GM21423 (cell line): ENCODE results near the gene FBXO10.

Experiments used
- ATAC-seq: cut with Tn5 transposase; IDR thresholded peaks from one replicate; pipeline ENCODE4 v1.9.1; 2021; ENCODE audit warnings: mild to moderate bottlenecking, moderate library complexity; ENCODE audit not compliant: unreplicated experiment

The FBXO10 gene

GRCh38 chr9:37554318-37554717 lies 21.9 kb downstream of the FBXO10 start:
- ATAC-seq = no peak

DNA sequence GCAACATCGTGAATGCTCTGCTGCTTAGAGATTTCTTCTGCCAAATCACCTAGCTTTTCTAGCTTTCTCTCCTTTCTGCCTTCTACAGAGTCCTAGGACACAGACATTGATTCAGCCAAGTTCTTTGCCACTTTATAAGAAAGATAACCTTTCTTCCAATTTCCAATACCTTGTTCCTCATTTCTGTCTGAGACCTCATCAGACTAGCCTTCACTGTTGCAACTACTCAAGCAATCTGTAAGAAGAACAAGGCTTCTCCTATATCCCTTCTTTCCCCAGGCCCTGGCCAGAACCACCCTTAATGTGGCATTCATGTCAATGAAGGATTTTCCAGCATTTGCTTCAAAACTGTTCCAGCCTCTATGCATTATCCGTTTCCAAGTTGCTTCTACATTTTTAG lies 24.3 kb downstream of the FBXO10 start:
- no peak for ATAC-seq

GRCh38 chr9:37551468-37551867 lies 24.7 kb downstream of the FBXO10 start:
- ATAC-seq = no peak

- no peak for ATAC-seq
These were observed 25.4 kb downstream of the FBXO10 start for GRCh38 chr9:37550781-37551180.

GRCh38 chr9:37549527-37549926 lies 26.7 kb downstream of the FBXO10 start:
- ATAC-seq = no peak

- no peak for ATAC-seq
These were observed 28.8 kb downstream of the FBXO10 start for GRCh38 chr9:37547328-37547878.

DNA sequence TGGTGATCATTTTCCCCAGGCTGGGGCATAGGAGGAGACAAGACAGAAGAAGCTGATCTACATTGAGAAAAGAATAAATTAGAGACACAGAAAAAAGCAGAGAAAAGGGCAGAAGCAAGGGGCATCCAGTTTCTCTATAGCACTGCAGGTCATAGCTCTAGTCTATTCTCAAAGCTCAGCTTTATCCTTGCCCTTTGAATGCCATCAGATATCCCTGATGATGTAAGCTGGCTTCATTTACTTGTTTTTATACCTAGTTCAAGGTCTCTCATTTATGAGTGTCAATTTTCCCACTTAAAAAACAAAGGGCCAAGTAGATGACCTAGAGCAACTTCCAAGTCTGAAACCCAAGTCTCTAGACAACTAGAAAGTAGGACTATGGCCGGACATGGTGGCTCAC lies 32.7 kb downstream of the FBXO10 start:
- ATAC-seq = no peak

DNA sequence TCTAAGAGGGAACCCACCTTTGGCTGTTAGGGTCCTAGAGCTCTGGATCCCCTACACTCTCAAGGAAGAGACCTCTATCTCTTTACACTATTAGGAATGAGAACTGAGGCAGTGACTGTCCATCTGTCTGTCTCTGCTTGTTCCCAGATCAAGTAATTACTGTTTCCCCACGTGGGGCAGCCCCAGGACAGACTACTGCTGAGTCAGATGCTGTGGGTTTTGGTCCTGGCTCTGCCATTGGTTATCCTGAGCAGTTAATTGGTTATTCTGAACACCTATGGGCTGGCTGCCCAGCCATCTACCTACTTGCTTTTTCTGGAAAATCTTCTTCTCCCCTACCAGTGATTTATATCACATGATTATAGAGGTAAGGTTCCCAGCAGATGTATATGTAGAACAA lies 33.3 kb downstream of the FBXO10 start:
- no peak for ATAC-seq

DNA sequence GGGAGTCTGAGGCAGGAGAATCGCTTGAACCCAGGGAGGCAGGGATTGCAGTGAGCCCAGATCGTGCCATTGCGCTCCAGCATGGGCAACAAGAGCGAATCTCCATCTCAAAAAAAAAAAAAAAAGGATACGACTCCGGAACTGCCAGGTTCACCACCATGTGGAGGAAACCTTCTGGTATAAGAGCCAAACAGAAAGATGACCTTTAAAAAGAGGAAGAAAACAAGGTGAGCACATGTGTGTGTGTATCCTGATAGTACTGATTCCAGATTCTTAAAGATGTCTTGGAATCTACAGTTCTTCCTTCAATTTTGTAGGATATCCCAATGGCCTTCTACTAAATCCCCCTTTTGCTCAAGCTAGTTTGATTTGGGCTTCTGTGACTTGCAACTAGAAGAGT lies 33.7 kb downstream of the FBXO10 start:
- no peak for ATAC-seq

DNA sequence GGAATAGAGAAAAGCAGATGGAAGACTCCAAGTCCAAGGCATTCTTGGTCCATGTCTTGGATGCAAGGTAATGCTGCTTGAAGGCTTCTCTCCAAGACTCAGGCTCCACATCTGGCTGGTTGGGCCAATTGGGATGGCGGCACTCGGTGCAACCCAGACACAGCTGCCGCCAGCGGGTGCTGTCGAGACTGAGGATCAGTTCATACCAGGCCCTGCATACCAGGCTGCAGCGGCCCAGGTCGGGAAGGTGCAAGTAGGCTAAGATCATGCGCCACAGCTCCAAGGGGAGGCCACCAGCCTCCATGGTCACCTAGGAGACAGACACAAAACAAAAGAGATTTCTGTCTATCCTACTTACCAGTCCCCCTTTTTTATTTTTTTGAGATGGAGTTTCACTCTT lies 34.7 kb downstream of the FBXO10 start:
- ATAC-seq = no peak

- ATAC-seq = no peak
These were observed 35.5 kb downstream of the FBXO10 start for GRCh38 chr9:37540634-37541033.

GRCh38 chr9:37539634-37540033 lies 36.5 kb downstream of the FBXO10 start:
- ATAC-seq = no peak

GRCh38 chr9:37538099-37538498 lies 38.1 kb downstream of the FBXO10 start:
- no peak for ATAC-seq

DNA sequence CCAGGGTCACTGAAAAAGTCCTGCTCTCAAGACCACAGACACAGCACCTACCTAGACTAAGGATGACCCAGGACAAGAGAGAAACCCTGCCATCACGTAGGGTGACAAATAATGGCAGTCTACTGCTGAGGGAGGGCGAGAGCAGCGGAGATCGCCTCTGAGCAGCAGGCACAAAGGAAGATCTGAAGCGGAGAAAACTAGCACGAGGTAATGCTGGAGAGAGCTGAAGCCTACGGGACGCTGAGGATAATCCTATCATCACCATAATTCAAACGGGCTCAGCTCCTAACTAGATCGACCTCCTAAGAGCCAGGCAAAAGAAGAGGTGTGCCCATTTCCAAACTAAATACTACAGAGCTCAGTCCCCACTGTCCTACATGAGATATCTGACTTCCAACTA lies 41.3 kb downstream of the FBXO10 start:
- ATAC-seq = no peak

- no peak for ATAC-seq
These were observed 41.8 kb downstream of the FBXO10 start for GRCh38 chr9:37534412-37534811.

GRCh38 chr9:37531699-37532098 lies 44.5 kb downstream of the FBXO10 start:
- ATAC-seq = no peak

- peak; percentile 62 for ATAC-seq
These were observed 47.3 kb downstream of the FBXO10 start for GRCh38 chr9:37528652-37529471.

- no peak for ATAC-seq
These were observed 52.3 kb downstream of the FBXO10 start for GRCh38 chr9:37523916-37524315.

GRCh38 chr9:37522971-37523370 lies 53.2 kb downstream of the FBXO10 start:
- no peak for ATAC-seq

GRCh38 chr9:37521111-37521510 lies 55.1 kb downstream of the FBXO10 start:
- no peak for ATAC-seq

DNA sequence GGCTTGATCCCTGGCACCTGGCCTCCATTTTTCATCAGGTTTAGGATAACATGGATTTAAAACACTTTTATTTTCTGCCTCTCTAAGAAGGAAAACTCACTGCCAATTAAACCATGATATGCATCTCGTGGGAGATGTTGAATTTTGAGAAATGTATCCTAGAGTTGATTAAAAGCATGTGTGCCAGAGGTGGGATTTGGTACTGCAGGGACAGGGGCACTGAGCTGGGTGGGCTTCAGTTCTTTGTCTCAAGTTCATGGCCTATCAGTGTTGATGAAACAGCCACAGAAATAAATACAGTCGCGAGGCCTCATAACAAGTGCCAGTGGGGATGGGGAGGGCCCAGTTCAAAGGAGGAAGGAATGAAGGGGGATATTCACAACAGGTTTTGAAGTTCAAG lies 55.5 kb downstream of the FBXO10 start:
- no peak for ATAC-seq

GRCh38 chr9:37517923-37518322 lies 58.3 kb downstream of the FBXO10 start:
- ATAC-seq = no peak
